HG02943 (cell line): Measurements from ENCODE around the gene C1QTNF8.

ENCODE experiments used
- ATAC-seq: cut with Tn5 transposase; IDR thresholded peaks from one replicate; pipeline ENCODE4 v1.9.1; 2021; ENCODE audit warnings: mild to moderate bottlenecking, low read depth, moderate library complexity; ENCODE audit not compliant: unreplicated experiment

The C1QTNF8 gene

DNA sequence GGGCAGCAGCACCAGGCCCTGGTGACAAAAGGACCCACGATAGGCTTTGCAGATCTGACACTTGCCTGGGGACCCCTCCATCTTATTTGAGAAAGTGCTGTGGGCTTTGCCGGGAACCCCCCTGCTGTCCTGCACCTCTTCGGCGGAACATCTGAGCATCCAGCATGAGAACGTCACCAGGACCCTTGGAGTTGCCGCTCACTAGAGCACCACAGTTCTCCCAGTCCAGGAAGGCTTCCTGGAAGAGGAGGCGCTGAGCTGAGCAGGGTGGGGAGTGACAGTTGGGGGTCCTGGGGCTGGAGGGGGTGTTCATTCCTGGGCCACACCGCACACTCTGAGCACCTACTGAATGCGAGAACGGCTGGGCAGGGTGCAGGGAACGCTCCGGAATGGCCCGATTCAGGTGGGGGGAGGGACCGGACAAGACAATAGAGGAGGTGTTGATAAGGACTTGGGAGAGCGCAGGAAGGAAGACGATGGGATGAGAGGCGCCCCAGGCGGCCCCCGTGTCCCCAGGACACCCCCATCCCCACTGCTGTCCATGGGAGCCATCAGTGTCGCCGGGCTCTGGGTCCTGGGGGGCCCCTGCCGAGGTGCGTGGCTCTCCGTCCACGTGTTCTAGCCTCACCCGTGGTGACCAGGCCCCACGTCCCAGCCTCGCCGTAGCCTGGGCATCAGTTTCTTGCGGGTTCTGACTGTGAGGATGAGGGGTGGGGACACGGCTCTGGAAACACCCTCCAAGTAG, 32.1 kb upstream of the C1QTNF8 start:
- no peak for ATAC-seq

DNA sequence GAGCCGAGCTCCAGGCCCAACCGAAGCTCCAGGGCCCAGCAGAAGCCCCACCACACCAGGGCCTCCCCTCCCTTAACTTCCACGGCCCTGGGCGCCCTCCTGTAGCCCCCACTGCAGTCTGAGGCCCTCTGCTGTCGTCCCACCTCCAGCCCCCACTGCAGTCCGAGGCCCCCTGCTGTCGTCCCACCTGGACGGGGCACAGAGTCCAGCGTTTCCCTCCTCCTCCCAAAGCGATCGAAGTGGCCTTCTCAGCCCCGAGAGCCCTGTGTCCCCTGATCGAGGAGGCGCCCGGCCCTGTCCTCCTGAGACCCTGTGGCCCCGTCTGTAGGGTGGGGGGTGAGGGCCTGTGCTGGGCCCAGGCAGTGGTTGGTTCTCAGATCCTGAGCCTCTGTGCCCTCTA, 31.1 kb upstream of the C1QTNF8 start:
- no peak for ATAC-seq

DNA sequence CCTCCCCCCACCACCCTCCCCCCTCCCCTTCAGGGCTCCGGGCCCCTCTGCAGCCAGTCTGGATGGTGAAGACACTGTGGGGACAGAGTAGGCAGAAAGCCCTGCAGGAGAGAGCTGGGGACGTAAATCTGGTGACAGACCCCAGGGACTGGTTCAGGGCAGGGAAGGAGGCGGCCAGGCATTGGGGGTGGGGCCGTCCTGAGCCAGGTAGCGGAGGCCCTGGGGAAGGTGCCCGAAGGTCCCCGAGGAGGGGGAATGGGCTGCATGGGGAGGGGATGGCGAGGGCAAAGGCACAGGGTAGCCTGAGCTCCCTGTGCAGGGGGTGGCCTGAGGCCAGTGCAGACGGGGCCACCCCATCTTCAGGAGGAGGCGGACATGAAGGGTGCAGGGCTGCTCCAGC, 30.5 kb upstream of the C1QTNF8 start:
- no peak for ATAC-seq

DNA sequence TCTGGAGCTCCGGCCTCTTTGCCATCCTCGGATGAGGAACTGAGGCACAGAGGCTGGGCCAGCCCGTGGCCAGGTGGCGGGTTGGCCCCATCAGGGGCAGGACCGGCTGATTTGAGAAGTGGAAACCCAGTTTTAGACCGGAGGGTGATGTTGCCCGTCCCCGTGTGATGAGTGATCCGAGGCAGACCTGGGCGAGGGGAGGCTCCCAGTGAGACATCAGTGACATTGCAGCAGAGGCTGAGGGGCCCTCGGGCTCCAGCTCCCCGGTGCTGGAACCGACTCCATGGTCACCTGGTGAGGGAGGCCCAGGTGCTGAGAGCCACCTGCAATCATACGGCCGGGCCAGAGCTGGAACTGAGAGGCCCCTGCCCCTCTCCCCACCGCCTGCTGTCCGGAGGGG, 30.0 kb upstream of the C1QTNF8 start:
- no peak for ATAC-seq

DNA sequence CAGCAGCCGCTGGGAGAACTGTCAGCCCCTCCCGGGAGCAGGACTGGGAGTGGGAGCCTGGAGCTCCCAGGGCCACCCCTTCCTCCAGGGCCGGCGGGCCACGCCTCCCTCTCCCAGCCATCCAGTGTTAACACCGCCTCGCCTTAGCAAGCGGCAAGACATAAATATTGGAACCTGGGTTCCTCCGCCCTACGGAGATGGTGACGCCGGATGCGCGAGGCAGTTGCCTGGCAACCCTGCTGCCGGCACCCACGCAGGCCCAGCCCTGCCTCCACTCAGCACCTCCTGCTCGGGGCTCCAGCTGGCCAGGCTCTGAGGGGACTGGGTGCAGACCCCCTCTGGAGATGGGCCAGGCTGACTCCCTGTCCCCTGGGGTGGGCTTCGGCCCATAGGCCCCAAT, 29.4 kb upstream of the C1QTNF8 start:
- no peak for ATAC-seq

DNA sequence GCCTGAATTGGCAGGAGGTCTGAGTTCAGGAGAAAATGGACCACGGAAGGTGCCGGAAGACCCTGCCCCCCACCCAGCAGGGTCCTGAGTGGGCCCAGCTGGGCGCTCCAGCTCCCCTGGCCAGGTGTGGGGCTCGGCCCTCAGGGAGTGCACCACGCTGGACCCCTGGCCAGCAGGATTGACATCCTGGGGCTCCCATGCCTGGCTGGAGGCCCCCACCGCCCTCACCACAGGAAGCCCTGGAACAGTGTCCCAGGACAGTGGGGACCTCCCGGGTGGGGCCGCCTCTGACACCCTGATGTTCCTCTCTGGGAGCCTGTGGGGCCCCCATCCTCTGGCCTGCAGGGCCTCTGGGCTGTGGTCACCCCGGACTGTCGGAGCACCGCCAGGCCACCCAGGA, 28.8 kb upstream of the C1QTNF8 start:
- no peak for ATAC-seq

DNA sequence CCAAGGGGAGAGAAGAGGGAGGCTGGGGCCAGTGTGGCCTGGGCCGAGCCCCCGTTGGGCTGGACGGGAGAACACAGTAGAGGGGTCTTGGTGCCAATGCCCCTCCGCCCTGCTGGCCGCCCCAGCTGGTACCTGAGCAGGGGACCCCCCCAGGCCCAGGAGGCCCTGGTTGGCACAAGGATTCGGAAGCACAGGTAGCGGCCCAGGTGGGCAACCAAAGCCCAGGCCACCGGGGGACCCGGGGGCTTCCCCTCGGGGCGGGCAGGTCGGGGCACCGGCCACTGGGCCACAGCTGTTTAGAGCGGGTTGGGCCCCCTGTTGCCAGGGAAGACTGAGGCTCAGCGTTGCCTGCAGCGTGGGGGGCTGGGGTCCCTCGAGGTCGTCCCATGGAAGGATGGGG, 28.2 kb upstream of the C1QTNF8 start:
- ATAC-seq: no peak

DNA sequence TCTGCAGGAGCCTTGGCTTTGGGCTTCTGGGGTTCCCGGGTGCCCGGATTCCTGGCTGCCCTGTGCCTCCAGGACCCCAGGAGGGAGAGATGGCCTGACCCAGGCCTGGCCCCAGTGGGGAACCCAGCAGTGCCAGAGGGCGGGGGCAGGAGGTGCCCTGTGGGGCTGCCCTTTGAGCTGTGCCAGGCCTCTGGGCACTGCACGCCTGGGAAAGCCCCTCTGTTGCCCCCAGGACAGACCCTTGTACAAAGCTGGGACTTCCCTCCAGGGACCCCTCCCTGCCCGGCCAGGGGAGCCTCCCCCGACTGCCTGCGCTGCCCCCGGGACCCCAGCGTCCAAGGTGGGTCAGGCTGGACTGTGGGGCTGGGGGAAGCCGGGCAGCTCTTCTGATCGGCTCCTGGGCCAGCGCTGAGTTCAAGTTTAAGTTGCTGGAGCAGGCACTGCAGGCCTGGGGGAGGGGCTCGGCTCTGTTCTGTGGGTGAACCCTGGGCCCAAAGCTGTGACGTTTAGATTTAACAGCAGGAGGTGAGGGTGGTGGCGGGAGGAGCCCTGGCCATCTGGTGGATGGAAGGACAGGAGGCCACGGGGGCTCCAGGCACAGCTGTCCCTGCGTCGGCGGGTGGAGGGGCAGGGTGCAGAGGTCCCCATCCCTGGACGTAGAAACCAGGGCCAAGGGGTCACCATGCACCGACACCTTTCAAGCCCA, 27.6 kb upstream of the C1QTNF8 start:
- no peak for ATAC-seq

DNA sequence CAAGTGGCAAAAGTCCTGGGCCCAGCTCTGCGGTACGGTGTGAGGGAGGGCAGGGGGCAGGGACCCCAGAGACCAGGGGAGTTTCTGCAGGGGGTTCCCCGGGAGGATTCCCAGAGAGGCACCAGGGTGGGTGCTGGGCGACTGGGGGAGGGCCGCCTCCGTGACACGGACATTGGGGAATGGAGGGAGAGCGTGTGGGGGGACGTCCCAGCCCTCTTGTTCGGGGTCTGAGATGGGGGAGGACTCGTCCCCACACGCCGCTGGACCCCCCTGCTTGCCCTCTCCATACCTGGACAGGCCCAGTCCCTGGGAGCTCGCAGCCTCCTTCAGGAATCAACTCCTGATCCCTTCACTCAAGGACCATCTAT, 26.3 kb upstream of the C1QTNF8 start:
- ATAC-seq: no peak

DNA sequence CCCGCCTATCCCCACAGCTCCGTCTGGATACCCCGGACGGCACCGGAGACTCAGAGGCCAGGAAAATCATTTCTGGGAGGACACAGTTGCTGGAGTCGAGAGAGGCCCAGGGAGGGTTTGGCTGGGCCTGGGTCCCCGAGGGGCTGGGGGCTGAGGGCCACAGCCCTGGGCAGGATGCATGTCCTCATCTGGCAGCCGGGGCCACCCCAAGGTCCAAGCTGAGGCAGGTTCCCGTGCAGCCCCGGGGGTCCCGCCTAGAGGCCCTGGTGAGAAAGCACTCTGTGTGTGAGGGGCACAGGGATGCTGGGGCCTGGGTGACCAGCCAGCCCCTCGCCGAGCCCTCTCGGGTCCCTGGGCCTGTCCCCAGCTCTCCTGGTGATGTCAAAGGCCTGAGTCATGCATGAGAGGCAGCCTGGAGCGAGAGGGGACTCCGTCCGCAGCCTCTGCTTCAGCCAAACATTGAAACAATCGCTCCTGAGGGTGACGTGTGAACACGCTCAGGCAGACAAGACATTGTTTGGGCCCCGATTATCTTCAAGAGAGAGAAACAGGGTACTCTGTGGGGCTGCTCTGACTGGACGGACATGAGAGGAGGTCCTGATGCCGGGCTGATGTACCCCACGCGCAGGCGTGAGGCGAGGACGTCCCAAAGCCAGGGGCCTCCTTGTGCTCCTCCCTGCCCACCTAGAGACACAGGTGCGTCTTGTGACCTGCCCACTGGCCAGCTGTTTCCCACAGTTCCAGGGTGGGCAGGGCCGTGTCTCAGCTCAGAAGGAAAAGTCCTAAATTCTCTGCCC, 25.8 kb upstream of the C1QTNF8 start:
- no peak for ATAC-seq

DNA sequence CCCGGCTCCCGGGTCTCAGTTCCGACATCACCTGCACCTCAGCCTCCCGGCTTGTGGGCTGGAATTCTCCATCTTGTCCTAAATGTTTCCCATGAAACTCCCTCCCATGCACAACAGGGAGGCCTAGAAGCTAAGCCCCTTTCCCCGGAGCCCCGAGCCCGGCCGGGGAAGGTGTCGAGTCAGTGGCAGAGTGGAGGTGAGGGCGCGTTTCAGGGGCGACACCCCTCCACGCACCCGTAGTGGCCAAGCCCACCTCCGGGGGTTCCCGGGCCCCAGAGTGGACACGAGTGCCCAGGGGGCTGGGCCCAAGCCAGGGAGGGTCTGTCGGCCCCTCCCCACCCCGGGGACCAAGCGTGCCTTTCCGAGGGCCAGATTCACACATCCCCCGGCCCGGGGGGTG, 25.0 kb upstream of the C1QTNF8 start:
- no peak for ATAC-seq

DNA sequence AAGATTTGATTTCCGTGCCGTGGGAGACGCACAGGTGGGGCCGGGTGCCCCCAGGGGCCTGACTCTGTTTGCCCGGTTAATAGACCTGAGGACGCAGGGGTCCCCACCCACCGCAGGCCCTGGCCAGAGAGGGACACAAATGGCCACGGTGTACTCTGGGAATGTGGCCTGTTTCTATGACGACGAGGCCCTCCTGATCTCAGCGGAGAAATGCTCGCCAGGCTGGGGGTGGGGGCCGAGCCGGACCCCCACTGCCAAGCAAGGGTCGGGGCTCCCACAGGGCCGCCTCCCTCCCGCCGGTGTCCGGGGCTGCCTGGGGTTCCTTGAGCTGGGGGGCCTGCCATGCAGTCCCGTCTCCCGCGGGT, 24.5 kb upstream of the C1QTNF8 start:
- no peak for ATAC-seq

DNA sequence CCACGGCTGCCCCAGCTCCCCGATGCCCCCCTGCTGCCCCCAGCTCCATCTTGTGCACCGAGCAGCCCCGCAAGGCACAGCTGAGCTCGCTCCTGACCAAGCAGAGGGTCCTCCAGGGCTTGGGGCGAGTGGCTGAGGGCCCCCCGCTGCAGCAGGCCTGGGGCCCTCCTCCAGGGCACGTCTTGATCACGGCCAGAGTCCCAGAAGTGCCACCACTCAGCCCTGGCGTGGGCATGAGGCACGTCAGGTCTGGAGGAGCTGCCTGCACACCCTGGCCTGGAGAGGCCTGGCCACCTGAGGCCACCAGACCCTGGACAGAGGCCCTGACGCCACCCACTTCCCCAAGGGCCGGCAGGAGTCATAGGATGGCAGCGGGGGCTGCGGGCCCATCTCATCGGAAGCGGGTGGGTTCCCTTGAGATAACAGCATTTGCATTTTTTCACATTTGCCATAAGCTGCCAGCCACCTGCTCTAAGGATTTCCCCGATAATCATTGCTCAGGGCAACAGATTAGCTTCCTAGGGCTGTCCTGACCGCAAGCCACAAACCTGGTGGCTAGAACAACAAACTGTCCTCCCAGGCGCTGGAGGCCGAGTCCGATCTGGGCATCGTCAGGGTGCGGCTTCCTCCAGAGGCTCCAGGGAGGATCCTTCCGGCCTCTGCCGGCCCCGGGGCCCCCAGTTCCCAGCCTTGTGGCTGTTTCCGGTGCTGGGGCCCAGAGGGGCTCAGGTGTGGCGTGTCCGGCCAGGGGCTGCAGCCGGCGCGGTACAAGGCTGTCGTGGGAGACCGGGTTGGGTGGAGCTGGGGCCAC, 23.9 kb upstream of the C1QTNF8 start:
- no peak for ATAC-seq

DNA sequence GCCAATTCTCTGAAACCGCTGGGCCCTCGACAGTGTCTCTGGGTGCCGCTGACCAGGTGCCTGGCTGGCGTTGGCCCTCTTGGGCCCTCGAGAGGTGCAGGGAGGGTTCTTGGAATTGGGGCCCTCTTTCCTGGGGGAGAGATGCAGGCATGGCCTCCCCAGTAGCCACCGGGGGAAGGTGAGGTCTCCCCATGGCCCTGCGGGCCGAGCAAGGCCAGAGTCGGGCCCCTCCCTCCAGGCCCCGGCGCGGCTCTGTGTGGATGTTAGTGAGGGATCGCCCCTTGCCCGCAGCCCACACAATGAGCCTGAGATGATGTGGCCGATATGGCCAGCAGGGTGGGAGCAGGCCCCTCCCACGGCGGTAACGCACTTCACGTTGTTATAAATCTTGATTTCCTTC, 23.1 kb upstream of the C1QTNF8 start:
- no peak for ATAC-seq

DNA sequence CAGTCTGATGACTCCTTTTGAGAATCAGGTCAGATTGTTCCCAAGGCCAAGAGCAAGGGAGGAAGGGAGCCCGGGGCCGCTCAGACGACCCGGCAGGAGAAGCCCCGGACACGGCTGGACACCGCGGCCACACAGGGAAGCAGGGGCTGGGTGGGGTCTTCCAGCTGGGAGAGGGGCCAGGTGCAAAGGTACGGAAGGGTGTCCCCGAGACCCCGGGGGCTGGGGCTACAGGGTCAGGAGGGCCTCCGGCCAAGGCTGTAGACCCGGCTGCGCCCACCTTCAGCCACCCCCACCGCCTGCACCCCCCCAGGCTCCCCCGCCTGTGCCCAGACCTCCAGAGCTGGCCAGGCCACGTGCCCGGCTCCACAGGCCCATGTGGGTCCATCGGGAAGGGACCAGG, 21.9 kb upstream of the C1QTNF8 start:
- no peak for ATAC-seq

DNA sequence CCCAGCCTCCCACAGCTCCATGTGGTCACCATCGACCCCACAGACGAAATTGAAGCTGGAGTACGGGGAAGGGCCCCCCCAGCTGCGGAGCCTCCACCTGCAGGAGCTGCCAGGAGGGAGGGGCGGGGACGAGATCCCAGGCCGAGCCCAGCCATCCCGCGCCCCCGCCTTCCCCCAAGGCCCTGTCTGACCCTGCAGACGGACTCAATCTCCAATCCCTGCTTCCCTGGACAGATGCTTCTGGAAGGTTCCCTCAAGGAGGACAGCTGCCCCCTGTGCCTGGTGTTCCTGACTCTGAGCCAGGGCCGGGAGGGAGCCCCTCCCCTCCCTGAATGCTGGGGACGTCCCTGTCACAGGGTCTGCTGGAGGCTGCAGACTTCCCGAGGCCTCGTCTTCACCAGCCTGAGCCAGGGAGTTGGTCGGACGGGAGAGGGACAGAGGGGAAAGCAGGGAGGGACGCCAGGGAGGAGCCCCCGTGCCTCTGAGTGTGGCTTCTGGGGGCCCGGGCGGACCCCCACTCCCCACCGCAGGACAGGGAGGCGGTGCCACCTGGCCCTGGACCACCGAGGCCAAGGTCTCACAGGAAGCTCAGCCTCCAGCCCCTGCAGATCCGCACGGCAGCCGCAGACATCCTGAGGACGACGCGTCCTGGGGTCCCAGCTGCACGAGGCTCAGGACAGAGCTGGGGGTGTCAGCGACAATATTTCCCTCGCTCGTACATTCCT, 21.3 kb upstream of the C1QTNF8 start:
- ATAC-seq: no peak

DNA sequence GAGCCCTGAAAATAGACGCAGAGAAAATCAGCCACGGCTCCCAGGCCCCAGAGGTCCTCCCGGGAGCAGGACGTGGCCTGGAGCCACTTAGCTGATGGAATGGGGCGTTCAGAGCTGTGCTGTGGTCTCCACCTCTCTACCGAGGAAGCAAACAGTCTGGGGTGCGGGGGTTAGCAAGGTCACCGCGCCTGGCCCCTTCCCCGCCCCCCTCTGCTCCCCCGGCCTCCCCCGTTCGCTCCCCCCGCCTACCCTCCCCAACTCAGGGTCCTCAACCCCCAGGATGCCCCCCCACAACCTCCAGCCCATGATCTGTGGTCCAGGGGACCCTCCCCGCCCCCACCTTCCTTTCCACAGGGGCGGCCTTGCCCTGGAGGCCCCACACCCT, 20.6 kb upstream of the C1QTNF8 start:
- ATAC-seq: no peak

DNA sequence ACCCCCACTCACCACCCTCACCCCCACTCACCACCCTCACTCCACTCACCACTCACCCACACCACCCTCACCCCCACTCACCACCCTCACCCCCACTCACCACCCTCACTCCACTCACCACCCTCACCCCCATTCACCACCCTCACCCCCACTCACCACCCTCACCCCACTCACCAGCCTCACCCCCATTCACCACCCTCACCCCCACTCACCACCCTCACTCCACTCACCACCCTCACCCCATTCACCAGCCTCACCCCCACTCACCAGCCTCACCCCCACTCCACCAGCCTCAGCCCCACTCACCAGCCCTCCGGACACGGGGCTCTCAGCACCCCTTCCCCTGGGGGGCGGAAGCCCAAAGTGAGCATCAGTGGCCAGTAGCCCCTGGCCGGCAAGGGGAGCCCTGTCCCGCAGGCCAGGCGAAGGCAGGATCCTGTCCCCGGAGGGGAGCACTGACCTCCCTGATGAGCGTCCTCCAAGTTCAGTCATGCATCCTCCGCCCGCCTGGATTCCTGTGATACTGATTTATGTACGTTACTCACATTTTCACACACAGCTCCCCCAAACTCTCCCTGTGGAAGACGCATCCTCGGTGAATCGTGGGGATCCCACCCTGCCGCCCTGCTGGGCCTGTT, 18.0 kb upstream of the C1QTNF8 start:
- no peak for ATAC-seq

DNA sequence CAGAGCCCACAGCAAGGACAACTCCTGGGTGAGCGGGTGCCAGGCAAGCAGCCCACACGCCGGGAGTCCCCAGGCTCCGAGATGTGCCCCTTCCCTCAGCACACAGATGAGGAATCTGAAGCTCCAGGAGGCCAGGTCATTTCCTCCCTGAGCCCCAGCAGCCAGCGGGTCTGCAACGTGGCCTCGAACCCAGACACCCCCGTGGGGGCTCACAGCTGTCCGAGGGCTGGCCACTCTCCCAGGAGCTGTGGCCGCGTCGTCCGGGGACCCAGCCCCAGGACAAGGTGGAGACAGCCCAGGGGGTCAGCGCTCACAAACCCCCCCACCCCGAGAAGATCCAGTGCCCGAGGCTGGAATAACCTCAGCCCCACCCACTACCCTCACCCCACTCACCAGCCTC, 17.4 kb upstream of the C1QTNF8 start:
- ATAC-seq: no peak
